ENCODE measurements around the gene PRPF38B.
"Not testable (repeated sequence)": the region's sequence is repeated elsewhere in the genome, so short reads cannot be mapped to it uniquely, and the experiment has no call there.

PRPF38B gene

GRCh38 chr1:108665067-108665466, 27.0 kb upstream of the PRPF38B start:
- CTCF ChIA-PET = no interaction called here

GRCh38 chr1:108665771-108666170, 26.3 kb upstream of the PRPF38B start:
- H3K4me1 Mint-ChIP-seq = peaks cover 22% of the 10 kb centered on the region
- CTCF ChIA-PET = no interaction called here
- no peaks in the 10 kb centered on the region for H3K9me3 Mint-ChIP-seq
- H3K27ac Mint-ChIP-seq = no peak overlapping the region
- no peak overlapping the region for H3K4me3 Mint-ChIP-seq
- H3K36me3 Mint-ChIP-seq = no peaks in the 10 kb centered on the region
- no peak for DNase-seq
- peaks cover 12% of the 10 kb centered on the region for H3K27me3 Mint-ChIP-seq

More at GRCh38 chr1:108665067-108665466, 27.0 kb upstream of the PRPF38B start:
- H3K9me3 Mint-ChIP-seq = no peaks in the 10 kb centered on the region
- DNase-seq = no peak
- H3K4me1 Mint-ChIP-seq = peaks cover 27% of the 10 kb centered on the region
- peaks cover 10% of the 10 kb centered on the region for H3K27me3 Mint-ChIP-seq
- no peak overlapping the region for H3K27ac Mint-ChIP-seq
- H3K36me3 Mint-ChIP-seq = no peaks in the 10 kb centered on the region
- H3K4me3 Mint-ChIP-seq = no peak overlapping the region

GRCh38 chr1:108667422-108667821, 24.7 kb upstream of the PRPF38B start:
- CTCF ChIA-PET = not testable (repeated sequence)

GRCh38 chr1:108668777-108669176, 23.3 kb upstream of the PRPF38B start:
- H3K9me3 Mint-ChIP-seq = no peaks in the 10 kb centered on the region
- no peaks in the 10 kb centered on the region for H3K36me3 Mint-ChIP-seq
- DNase-seq = no peak
- peaks cover 12% of the 10 kb centered on the region for H3K27me3 Mint-ChIP-seq
- no peak overlapping the region for H3K27ac Mint-ChIP-seq
- CTCF ChIA-PET = no interaction called here
- no peak overlapping the region for H3K4me3 Mint-ChIP-seq
- H3K4me1 Mint-ChIP-seq = peaks cover 3% of the 10 kb centered on the region

More at GRCh38 chr1:108667422-108667821, 24.7 kb upstream of the PRPF38B start:
- not testable (repeated sequence) for H3K4me3 Mint-ChIP-seq, H3K9me3 Mint-ChIP-seq, DNase-seq, H3K27ac Mint-ChIP-seq, H3K36me3 Mint-ChIP-seq
- Mint-ChIP-seq H3K4me1 (peaks cover 12% of the 10 kb centered on the region), H3K27me3 (peaks cover 12% of the 10 kb centered on the region)

- H3K4me3 Mint-ChIP-seq = no peak overlapping the region
- no peak for DNase-seq
- no peak overlapping the region for H3K27ac Mint-ChIP-seq
- CTCF ChIA-PET = no interaction called here
- H3K36me3 Mint-ChIP-seq = no peaks in the 10 kb centered on the region
- H3K27me3 Mint-ChIP-seq = peaks cover 12% of the 10 kb centered on the region
- no peaks in the 10 kb centered on the region for H3K9me3 Mint-ChIP-seq
- peaks cover 3% of the 10 kb centered on the region for H3K4me1 Mint-ChIP-seq
Measured at GRCh38 chr1:108669679-108670078, 22.4 kb upstream of the PRPF38B start.

GRCh38 chr1:108670131-108670773, 21.9 kb upstream of the PRPF38B start:
- Mint-ChIP-seq H3K9me3 (no peaks in the 10 kb centered on the region), H3K4me1 (peaks cover 3% of the 10 kb centered on the region), H3K27me3 (peaks cover 16% of the 10 kb centered on the region), H3K4me3 (no peak overlapping the region), H3K27ac (no peak overlapping the region), H3K36me3 (no peaks in the 10 kb centered on the region)
- DNase-seq = no peak
- CTCF ChIA-PET = interaction anchor here (0.5 kb wide), 1 partner anchor 26 kb away, joined by 3 read pairs; no protein-coding TSS in a partner anchor

GRCh38 chr1:108671143-108671542, 21.0 kb upstream of the PRPF38B start:
- no peaks in the 10 kb centered on the region for H3K9me3 Mint-ChIP-seq
- H3K4me3 Mint-ChIP-seq = no peak overlapping the region
- H3K4me1 Mint-ChIP-seq = peaks cover 3% of the 10 kb centered on the region
- no peak for DNase-seq
- peaks cover 19% of the 10 kb centered on the region for H3K27me3 Mint-ChIP-seq
- no peak overlapping the region for H3K27ac Mint-ChIP-seq
- CTCF ChIA-PET = no interaction called here
- H3K36me3 Mint-ChIP-seq = no peaks in the 10 kb centered on the region

- Mint-ChIP-seq H3K9me3 (no peaks in the 10 kb centered on the region), H3K27me3 (peaks cover 18% of the 10 kb centered on the region), H3K27ac (no peak overlapping the region), H3K4me3 (no peak overlapping the region), H3K36me3 (no peaks in the 10 kb centered on the region), H3K4me1 (peaks cover 15% of the 10 kb centered on the region)
- CTCF ChIA-PET = interaction anchor here (1.1 kb wide), 1 partner anchor 13 kb away, joined by 3 read pairs; no protein-coding TSS in a partner anchor
- no peak for DNase-seq
Measured at GRCh38 chr1:108678706-108679105, 13.4 kb upstream of the PRPF38B start.

- peaks cover 15% of the 10 kb centered on the region for H3K4me1 Mint-ChIP-seq
- H3K27me3 Mint-ChIP-seq = peaks cover 19% of the 10 kb centered on the region
- CTCF ChIA-PET = no interaction called here
- no peak overlapping the region for H3K27ac Mint-ChIP-seq
- H3K36me3 Mint-ChIP-seq = no peaks in the 10 kb centered on the region
- H3K9me3 Mint-ChIP-seq = no peaks in the 10 kb centered on the region
- DNase-seq = no peak
- H3K4me3 Mint-ChIP-seq = no peak overlapping the region
Measured at GRCh38 chr1:108679586-108680213, 12.4 kb upstream of the PRPF38B start.

GRCh38 chr1:108681701-108682100, 10.4 kb upstream of the PRPF38B start:
- not testable (repeated sequence) for DNase-seq, H3K4me3 Mint-ChIP-seq, H3K27ac Mint-ChIP-seq, H3K36me3 Mint-ChIP-seq, H3K9me3 Mint-ChIP-seq
- Mint-ChIP-seq H3K27me3 (peaks cover 16% of the 10 kb centered on the region), H3K4me1 (peaks cover 15% of the 10 kb centered on the region)
- CTCF ChIA-PET = interaction anchor here (1.5 to 1.8 kb wide), 2 partner anchors 11 to 13 kb away, joined by 4 to 9 read pairs; partner anchors contain the start of gene PRPF38B

GRCh38 chr1:108685529-108685928, 6.6 kb upstream of the PRPF38B start:
- H3K36me3 Mint-ChIP-seq = no peaks in the 10 kb centered on the region
- H3K27me3 Mint-ChIP-seq = peaks cover 18% of the 10 kb centered on the region
- no peak overlapping the region for H3K27ac Mint-ChIP-seq
- DNase-seq = no peak
- no peaks in the 10 kb centered on the region for H3K9me3 Mint-ChIP-seq
- H3K4me3 Mint-ChIP-seq = no peak overlapping the region
- peaks cover 11% of the 10 kb centered on the region for H3K4me1 Mint-ChIP-seq
- CTCF ChIA-PET = no interaction called here

- peaks cover 18% of the 10 kb centered on the region for H3K4me1 Mint-ChIP-seq
Measured at GRCh38 chr1:108686614-108687313, 5.3 kb upstream of the PRPF38B start.

GRCh38 chr1:108691128-108691941, 775 bp upstream of the PRPF38B start:
- Mint-ChIP-seq H3K9me3 (no peaks in the 10 kb centered on the region), H3K4me3 (peak overlapping the region; percentile 94), H3K27me3 (peaks cover 7% of the 10 kb centered on the region), H3K36me3 (peaks cover 26% of the 10 kb centered on the region), H3K27ac (peak overlapping the region; percentile 98), H3K4me1 (peaks cover 33% of the 10 kb centered on the region)
- CTCF ChIA-PET = interaction anchor here (0.6 to 2.8 kb wide), 13 partner anchors 9 to 876 kb away, joined by 3 to 34 read pairs (median 4); partner anchors contain the start of gene HENMT1
- no peak for DNase-seq

More at GRCh38 chr1:108686614-108687313, 5.3 kb upstream of the PRPF38B start:
- DNase-seq = no peak
- Mint-ChIP-seq H3K36me3 (no peaks in the 10 kb centered on the region), H3K27ac (no peak overlapping the region), H3K27me3 (peaks cover 15% of the 10 kb centered on the region), H3K9me3 (no peaks in the 10 kb centered on the region), H3K4me3 (no peak overlapping the region)
- CTCF ChIA-PET = interaction anchor here (0.6 kb wide), 1 partner anchor 869 kb away, joined by 3 read pairs; no protein-coding TSS in a partner anchor
